SH-SY5Y (cell line): ENCODE measurements around the gene NUP93.

Experiments
- GATA2 ChIP-seq: IDR thresholded peaks from 2 replicates; pipeline ENCODE4 v1.6.1; 2011; ENCODE audit warnings: mild to moderate bottlenecking, low read depth, low read length
- GATA3 ChIP-seq: IDR thresholded peaks from 2 replicates; pipeline ENCODE4 v1.6.1; 2011; ENCODE audit warnings: low read depth, mild to moderate bottlenecking, low read length, moderate library complexity

Gene NUP93

DNA sequence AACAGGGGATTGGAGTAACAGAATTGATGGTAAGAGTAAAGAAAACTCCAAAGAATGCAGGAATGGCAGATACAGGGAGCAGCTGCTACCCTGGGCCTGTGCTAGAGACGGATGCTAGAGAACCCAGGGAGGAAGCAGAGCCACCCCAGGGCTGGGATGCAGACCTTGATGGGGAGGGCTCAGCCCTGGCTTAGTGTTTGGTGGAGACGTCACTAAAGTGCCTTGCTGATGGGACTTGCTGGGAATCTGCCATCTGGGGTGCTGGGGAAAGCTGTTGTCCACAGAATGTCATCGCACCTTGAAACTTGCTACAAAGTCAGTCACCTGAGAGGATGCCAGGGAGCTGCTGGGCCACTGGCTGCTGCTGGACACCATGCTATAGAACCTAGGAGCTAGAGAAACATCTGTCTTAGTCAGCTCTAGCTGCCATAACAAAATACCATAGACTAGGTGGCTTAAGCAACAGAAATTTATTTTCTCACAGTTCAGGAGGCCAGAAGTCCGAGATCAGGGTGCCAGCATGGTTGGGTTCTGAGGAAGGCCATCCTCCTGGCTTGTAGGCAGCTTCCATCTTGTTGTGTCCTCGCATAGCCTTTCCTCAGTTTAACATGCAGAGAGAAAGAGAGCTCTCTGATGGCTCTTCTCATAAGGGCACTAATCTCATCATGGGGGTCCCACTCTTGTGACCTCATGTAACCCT lies 32.3 kb upstream of the NUP93 start:
- TF ChIP-seq GATA3 (no peak), GATA2 (no peak)

DNA sequence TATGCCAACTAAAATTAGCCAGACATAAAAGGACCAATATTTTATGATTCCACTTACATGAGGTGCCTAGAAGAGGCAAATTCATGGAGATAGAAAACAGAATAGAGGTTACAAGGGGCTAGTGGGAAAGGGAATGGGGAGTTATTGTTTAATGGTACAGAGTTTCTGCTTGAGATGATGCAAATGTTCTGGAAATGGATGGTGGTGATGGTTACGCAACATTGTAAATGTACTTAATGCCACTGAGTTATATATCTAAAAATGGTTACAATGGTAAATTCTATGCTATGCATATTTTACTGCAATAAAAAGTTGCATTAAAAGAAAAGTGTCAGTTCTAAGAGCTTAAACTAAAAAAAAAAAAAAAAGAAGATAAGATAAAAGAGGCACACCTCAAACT lies 29.7 kb upstream of the NUP93 start:
- no peak for TF ChIP-seq GATA3
- no peak for TF ChIP-seq GATA2

DNA sequence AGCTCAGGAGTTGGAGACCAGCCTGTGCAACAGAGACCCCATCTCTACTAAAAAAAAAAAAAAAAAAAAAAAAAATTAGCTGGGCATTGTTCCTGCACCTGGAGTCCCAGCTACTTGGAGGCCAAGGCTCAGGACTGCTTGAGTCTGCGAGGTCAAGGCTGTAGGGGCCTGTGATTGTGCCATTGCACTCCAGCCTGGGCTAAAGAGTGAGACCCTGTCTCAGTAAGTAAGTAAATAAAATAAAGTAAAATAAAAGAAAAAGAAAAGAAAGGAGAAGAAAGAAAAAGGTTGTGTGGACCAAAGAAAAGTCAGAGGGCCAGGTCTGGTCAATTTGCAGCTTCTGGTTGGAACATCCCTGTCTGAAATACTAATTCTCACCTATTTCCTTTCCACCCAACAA lies 29.3 kb upstream of the NUP93 start:
- TF ChIP-seq GATA2 = no peak
- no peak for TF ChIP-seq GATA3

DNA sequence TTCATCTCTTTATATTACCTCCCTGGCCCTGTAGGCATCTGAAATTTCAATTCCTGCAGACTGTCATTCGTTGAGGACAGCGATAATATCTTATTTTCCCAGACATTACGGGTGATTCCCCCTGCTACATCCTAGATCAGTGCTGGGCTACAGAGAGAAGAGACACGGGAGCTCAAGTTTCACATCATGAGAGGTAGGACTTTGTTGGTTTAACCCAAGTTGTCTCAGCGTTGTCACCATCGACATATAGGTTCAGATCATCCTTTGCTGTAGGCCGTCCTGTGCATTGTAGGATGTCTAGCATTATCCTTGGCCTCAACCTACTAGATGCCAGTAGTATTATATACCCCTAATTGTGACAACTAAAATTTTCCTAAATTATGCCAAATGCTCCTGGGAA lies 28.4 kb upstream of the NUP93 start:
- TF ChIP-seq GATA3 (no peak), GATA2 (no peak)

- no peak for TF ChIP-seq GATA3
- no peak for TF ChIP-seq GATA2
These were observed 27.1 kb upstream of the NUP93 start for GRCh38 chr16:56702836-56703235.

DNA sequence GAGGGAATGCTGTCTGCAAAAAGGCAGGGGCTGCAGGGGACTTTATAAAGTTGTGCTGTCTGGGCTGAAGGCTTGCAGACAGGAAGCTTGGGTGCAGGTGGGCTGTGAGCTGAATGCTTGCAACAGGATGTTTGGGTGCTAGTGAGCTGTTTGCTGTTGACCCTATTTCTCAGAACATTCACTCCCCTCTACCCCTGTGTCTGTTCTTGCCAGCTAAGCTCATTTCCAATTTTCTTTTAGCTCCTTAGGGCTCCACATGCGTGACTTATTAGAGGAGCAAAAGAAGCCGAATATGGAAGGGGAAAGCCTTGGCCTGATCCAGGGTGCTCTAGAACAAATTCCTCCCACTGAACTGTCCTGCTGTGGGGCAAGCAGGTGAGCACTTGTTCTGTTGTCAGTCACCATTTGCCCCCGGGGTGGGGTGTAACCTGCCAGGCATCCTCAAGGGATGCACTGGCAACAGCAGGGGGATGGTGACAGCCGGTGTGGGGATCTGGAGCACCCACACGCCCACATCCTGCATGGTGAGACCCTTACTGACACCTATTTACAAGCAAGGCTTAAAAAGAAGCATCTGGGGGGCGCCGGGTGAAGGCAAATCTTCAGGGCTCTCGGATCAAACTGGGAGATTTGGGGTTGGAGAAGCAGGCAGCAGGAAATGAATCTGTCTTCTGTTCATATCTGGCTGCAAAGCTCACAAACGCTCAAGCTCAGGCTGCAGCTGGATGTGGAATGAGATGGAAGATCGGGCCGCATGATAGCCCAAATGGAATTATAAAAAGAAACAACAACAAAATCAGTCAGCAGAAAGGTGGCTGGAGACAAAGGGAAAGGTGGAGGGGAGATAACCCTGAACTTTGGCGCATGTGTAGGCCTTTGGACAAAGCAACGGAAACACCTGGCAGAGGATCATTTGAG lies 21.1 kb upstream of the NUP93 start:
- TF ChIP-seq GATA2 = peak; percentile 86
- 0 out of 2 replicates have a peak, but pooled peaks have one; percentile 51 for TF ChIP-seq GATA3

- TF ChIP-seq GATA3 = no peak
- no peak for TF ChIP-seq GATA2
These were observed 20.4 kb upstream of the NUP93 start for GRCh38 chr16:56709443-56710040.

DNA sequence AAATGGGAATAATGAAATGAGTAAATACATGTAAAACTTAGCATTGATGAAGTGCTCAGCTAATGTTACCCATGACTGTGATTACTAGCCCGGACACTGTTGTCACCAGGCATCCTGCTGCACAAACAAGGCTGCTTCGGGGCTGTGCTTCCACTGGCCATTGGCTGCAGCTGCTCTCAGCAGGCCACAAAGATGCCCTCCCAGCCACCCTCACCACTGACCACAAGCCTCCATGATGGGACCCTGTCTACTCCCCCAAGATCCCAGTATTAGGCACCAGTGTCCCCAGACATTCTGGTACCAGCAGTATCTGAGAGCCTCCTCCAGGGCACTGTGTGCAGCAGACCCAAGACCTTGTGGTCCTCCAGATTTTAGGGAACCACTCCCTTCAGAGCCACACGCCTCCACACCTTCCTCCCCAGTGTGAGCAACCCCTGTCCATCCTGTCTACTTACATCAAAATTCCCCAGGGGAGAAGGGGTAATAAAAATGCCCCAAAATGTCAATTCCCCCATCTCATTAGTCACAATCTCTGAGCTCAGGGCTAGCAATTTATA lies 19.7 kb upstream of the NUP93 start:
- TF ChIP-seq GATA3 (no peak), GATA2 (no peak)

GRCh38 chr16:56711862-56712261 lies 18.1 kb upstream of the NUP93 start:
- no peak for TF ChIP-seq GATA3
- TF ChIP-seq GATA2 = no peak

- TF ChIP-seq GATA3 = no peak
- TF ChIP-seq GATA2 = no peak
These were observed 16.1 kb upstream of the NUP93 start for GRCh38 chr16:56713794-56714193.

GRCh38 chr16:56715126-56715525 lies 14.8 kb upstream of the NUP93 start:
- TF ChIP-seq GATA3 (peak; percentile 41; the same call in 1 of the 2 replicates), GATA2 (peak; percentile 76)

DNA sequence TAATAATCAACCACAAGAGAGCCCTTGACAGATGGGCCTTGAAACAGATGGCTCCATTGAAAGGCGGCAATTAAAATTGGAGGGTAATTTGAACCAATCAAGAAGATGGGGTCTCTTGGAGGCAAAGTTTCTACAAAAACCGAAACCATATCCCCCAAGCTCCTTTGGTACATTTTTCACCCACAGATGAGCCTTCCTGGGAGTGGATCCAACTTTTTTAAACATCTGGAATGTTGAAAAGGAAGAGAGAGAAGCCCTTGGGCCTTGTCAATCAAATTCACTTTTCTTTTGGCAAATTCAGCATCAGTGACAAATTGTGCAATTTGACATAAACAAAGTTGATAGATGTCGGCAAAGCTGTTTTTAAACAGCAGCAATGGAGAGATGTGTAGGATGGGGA lies 13.2 kb upstream of the NUP93 start:
- no peak for TF ChIP-seq GATA2
- no peak for TF ChIP-seq GATA3

GRCh38 chr16:56722200-56722842 lies 7.6 kb upstream of the NUP93 start:
- no peak for TF ChIP-seq GATA2
- no peak for TF ChIP-seq GATA3

- no peak for TF ChIP-seq GATA2
- TF ChIP-seq GATA3 = no peak
These were observed 5.7 kb upstream of the NUP93 start for GRCh38 chr16:56724191-56724590.
